Keratinocyte (primary cell): ENCODE results near the gene SNRK.

Experiments used
- CTCF ChIP-seq, 3 experiments: IDR thresholded peaks in 1 of 3; conservative IDR thresholded peaks in 1 of 3; optimal IDR thresholded peaks in 1 of 3; 2 replicates in 2 of 3; 3 replicates in 1 of 3; pipeline versions ENCODE3 to v1.5.1; 2011; ENCODE audit warnings: low read length in 3 of 3, mild to moderate bottlenecking in 3 of 3, moderate library complexity in 2 of 3, control low read depth in 1 of 3, inconsistent platforms in 1 of 3; ENCODE audit not compliant: insufficient read depth in 2 of 3; ENCODE audit errors: extremely low read depth in 1 of 3
- EZH2 ChIP-seq: IDR thresholded peaks from one replicate; pipeline ENCODE4 v1.6.1; 2012; ENCODE audit warnings: inconsistent platforms, mild to moderate bottlenecking, low read length, moderate library complexity

- TF ChIP-seq CTCF (optimal IDR thresholded peaks at IDR 0.05 in 1 of 3, IDR thresholded peaks at IDR 0.05 in 1 of 3, conservative IDR thresholded peaks at IDR 0.05 in 1 of 3; ENCODE audit: extremely low read depth in 1 of 3, insufficient read depth in 2 of 3, low read length in 3 of 3) (no peak), EZH2 (no peak)
These were observed 87.2 kb downstream of the SNRK start for GRCh38 chr3:43373560-43373928.
